DMS53 treated with DMSO at 0.1 percent for 48 hours (cell line): Measurements from ENCODE around the gene EXOC5.

ENCODE experiments used
- DNase-seq: peaks from one replicate; lab custom pipeline; 2025; ENCODE audit not compliant: unreplicated experiment; lab: John Stamatoyannopoulos, UW

EXOC5 gene, protein sequence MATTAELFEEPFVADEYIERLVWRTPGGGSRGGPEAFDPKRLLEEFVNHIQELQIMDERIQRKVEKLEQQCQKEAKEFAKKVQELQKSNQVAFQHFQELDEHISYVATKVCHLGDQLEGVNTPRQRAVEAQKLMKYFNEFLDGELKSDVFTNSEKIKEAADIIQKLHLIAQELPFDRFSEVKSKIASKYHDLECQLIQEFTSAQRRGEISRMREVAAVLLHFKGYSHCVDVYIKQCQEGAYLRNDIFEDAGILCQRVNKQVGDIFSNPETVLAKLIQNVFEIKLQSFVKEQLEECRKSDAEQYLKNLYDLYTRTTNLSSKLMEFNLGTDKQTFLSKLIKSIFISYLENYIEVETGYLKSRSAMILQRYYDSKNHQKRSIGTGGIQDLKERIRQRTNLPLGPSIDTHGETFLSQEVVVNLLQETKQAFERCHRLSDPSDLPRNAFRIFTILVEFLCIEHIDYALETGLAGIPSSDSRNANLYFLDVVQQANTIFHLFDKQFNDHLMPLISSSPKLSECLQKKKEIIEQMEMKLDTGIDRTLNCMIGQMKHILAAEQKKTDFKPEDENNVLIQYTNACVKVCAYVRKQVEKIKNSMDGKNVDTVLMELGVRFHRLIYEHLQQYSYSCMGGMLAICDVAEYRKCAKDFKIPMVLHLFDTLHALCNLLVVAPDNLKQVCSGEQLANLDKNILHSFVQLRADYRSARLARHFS

DNA sequence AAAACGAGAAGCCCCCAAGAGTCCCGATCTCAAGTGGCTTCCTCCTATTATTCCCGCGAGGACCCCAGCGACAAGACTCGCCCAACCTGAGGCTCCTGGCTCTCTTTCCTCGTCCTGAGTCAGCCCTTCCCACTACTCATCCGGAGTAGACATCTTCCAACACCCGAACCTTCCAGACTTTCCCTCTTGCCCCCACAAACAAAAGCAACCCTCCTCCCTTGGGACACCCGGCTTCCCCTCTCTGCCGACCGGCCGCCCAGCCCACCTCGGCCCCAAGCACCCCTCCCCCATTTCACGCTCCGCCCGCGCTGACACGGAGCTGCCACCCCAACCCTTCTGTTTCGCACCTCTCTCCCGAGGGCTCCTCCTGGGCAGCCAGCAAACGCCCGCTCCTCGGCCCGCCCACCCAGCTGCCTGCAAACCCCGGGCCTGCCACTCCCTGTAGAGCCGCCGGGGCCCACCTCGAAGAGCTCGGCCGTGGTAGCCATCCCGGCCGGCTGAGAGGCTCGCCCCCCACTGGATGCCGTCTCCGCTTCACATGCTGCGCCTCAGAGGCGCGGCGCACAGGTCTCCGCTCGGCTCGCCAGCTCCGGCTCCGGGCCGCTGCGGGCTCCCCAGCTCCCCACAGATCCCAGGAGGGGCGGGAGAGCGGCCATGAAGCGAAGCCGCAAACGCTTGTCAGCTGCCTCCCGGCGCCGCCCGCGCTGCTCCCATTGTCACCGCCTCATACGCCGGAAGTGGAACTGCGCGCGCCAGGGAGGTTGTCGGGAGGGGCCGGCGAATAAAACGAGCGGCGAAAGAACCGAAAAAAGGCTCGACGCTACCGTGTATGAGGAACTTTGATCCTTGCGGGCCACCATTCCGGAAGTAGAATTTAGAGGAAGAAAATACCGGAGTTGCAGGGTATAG lies at the start of gene EXOC5, which contains the start of gene AP5M1:
EXOC5 (minus strand) TSS at position 745 of the 909 bp plus-strand sequence; CDS start at position 488, 257 bp downstream.
AP5M1 (plus strand) TSS at position 811 of the 909 bp plus-strand sequence. CDS start 344 bp downstream, outside the sequence.
- DNase-seq = peak; percentile 85

DNA sequence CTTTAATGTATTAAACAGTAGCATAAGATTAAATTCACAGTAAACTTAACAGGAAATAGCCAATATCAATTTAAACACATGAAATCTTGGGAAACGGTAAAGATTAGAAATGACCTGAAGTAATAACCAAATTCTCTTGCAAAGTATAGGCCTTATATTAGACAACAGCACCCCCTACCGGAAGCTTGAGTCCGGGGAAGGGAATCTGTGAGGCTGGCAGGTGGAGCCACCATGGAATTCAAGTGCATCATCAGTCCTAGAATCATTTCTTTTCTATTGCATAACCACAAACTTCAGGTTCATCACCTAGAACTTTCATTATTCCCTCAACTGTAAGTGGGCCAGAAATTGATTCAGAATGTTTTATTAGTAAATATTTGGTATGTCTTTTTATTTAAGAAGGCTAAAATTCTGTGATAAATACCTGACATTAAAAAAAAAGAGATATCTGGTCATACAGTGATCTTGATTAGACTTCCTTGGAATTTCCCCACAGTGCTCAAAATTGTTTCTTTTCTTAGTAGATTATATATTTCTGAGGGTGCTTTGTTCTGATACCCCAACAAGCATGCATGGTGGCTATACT lies 48.6 kb upstream of the EXOC5 start:
- peak; percentile 55 for DNase-seq

DNA sequence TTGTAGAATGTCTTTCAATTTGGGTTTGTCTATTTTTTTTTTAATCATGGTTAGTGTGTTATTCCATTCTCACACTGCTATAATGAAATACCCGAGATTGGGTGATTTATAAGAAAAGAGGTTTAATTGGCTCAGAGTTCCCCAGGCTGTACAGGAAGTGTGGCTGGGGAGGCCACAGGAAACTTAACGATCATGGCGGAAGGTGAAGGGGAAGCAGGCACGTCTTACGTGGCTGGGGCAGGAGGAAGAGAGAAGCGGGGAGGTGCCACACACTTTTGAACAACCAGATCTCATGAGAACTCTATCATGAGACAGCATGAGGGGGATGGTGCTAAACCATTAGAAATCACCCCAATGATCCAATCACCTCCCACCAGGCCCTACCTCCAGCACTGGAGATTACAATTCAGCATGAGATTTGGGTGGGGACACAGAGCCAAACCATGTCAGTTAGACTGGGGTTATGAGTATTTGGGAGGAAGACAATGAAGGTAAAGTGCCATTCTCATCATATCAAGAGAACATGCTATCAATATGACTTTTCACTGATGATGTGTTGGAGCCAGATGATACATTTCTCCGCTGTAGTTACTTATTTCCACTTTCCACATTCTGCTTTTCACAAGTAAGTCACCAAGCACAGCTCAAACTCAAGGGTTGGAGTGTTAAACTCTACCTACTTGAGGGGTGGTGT lies 45.8 kb upstream of the EXOC5 start:
- no peak for DNase-seq

DNA sequence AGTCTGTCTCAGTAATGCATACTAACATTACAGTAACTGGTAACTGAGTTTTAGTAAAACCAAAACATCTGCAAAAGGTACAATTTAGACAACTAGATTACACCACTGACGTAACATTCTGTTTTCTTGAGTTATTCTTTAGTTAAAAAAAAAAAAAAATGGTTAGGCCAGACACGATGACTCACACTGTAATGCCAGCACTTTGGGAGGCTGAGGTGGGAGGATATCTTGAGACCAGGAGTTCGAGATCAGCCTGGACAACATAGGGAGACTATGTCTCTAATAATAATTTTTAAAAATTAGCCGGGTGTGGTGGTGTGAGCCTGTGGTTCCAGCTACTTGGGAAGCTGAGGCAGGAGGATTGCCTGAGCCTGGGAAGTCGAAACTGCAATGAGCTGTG lies 34.2 kb upstream of the EXOC5 start:
- DNase-seq = no peak

DNA sequence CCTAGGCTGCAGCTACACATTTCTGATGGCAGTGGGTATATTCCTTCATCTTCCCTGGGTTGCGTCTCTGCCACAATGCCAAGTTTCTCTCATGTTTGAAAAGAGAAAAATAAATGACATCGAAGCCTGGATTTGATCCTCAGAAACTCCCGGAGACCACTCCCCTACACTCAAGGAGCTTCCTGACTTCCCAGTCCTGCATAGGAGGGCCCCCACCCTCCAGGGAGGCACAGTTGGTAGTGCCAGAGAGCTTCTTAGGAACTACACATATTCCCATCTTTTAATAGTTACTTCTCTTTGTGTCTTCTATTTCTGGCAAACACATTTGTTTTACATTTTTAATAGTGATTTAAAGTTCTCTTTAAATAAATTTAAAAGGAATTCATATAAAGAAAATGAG lies 30.8 kb upstream of the EXOC5 start:
- DNase-seq = no peak

DNA sequence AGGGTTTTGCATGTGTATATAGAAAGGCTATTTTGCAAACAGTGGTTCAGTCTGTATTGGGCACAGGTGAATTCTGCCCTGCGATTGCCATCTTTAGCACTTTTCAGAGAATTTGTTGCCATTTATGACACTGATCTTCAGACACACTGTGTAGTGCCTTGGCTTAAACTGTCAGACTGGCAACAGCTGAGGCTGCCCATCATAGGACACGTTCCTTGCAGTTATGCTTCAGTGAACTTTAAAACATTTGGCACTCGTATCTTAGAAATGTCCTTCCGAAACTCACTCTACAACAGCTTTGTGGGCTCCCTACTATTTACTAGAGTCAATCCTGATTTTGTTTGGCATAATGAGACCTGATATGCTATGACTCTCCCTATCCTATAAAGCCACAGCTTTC lies 29.1 kb upstream of the EXOC5 start:
- no peak for DNase-seq

DNA sequence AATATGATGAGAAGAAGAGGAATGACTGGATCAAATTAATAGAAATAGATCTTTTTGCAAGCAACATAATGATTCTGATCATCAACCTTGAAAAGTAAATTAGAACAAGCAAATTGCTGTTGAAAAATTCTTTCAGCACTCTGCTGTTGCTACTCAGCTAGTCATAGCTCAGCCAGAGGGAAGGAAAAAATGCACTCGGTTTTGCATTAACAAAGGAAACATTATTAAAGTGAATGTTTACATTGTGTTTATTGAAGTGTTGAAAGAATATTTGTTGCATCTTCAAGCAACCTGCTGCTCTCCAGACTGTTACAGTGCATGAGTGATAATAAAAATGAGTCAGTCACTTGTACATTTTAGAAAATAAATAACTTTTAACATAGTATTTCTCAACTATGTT lies 26.5 kb upstream of the EXOC5 start:
- no peak for DNase-seq

DNA sequence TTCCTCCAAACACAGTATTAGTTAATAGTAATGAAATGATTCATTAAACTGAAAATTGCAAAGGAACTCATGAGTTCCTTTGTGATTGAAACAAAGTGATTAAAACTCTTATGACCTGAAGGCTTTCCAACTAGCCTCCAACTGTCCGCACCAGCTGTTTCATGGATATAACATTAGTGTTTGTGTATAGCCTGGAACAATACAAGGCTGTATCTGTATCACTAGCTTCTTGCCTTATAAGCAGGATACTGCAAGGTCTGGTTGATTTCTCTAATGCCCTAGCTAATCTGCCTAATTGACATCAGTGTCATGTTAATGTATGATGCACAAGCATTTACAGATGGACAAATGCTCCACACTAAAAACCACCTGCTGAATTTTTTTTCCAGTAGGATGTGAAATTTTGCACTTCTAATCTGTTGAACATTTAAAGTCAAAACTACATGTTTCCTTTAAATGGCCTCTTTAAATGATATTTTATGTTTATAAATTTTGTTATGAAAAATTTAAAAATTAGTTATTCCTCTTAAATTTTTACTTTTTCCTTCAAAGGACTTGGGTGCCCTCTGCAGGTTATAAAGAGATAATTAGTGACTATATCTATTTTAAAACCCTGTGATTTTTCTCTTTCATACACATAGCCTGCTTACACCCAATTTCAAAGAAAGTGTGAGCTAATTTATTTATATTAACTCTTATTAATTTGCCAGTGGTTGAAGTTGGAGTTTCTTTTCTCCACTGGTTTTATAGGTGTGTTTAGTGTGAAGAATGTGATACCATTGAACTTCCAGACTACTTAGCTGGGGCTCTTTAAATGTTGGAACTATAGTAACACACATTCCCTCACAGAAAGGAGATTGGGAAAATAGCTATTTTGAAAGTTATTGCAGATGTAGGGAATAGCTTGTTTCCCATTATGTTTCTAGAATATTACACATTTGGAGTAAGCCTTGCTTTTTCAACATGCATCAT lies 25.4 kb upstream of the EXOC5 start:
- DNase-seq = no peak

DNA sequence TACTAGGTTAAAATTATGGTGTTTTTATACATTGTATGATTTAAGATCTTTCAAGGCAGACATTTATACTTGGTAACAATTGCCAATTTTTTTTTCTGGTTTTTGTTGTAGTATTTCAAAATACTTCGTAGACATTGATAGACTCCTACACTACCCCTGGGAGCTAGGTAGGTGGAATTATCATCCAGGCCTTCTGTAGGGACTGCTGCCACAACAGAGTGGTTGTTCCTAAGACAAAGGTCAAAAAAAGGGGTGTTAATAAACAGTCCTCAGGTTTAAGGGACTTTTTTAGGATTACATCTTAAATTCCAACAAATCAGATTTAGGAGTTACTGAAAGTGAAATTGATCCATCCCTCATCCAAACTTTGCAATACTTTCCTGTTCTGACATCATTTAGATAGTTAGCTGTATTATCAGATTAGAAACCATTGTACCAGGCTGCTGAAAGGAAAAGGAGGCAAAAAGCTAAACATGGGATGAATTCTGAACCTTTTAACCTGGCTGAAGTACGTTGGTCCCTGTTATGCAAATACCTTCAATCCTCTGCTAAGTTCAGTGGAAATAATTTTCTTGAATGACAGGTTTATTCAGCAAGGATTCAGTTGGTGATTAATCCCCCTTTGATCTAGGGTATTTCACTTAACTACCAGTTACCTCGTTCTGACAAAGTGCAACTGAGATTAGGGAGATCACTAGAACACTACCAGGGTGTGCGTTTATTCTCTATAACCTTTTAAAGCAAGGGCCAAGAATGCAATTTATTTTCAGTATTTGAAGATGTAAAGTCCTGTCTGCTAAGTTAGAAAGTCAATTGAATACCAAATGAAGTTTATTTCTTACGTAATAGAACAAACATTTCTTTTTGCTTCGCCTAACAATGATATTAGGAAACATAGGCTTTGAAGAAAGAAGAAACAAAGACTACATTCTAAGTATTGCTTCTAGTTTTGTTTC lies 23.3 kb upstream of the EXOC5 start:
- DNase-seq = no peak

DNA sequence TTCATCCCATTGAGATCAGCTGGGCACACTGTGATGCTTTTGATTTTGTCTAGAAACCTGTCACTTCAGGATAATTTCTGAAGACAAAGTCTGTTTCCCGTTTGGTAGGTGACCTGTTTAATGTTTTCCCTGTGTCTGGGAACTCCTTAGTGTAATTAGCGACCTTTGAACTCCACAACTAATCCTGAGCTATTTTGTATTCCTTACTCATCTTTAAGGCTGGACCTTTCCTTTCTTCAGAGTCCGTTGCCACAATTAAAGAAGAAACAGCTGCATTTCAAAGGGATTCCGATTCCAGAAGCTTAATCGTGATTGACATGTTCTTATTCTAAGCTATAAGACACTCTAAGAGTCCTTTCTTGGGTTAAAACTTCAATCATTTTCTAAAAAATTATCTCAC lies 22.0 kb upstream of the EXOC5 start:
- DNase-seq = no peak

DNA sequence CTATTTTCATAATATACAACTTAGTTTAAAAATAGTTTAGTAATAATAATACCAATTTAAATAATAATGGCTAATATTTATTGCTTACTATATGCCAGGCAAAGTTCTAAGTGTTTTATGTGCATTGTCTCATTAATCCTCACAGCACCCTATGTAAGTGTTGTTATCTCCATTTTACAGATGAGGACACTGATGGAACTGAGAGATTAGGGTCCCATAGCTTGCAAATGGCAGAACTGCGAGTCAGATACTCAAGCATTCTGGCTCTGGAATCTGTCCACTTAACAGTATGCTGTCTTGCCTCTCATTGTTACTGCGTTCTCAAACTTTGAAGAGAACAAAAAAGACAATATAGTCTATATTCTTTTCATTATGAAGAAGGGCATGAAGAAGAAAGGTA lies 19.0 kb upstream of the EXOC5 start:
- no peak for DNase-seq

DNA sequence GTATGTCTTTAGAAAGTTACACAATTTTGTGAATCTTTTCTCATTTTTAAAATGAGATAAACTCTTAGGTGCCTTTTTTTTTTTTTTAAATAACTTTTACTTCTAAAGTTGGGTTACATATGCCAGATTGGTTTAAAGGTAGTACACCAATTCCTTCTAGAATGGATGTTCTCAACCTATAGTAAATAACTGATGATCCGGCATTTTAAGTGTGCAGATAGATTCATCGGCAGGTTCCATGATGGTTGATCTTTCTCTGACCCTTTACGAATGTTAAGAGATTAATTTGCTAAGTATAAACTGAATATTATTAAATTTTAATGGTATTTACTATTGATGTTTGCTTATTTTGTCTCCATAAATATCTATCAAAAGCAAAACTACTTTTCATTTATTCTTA lies 8.4 kb upstream of the EXOC5 start:
- DNase-seq = no peak

DNA sequence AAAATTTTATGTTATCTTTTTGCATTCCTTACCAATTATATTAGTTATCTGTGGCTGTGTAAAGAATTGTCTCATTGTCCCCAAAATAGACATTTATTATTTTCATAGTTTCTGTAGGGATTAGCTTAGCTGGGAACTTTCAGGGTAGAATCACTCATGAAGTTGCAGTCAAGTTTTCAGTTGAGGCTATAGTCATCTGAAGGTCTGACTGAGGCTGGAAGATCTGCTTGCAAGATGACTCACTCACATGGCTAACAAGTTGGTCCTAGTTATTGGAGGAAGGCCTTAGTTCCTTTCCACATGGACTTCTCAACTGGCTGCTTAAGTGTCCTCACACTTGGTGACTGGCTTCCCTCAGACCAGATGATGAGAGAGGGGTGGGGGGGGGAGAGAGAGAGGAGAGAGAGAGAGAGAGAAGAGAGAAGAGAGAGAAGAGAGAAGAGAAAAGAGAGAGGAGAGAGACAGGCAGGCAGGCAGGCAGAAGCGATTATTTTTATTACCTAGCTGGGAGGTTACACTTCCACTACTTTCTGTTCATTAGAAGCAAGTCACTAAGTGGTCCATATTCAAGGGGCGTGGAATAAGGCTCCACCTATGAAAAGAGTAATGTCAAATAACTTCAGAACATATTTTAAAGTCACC lies 6.4 kb upstream of the EXOC5 start:
- DNase-seq = no peak

DNA sequence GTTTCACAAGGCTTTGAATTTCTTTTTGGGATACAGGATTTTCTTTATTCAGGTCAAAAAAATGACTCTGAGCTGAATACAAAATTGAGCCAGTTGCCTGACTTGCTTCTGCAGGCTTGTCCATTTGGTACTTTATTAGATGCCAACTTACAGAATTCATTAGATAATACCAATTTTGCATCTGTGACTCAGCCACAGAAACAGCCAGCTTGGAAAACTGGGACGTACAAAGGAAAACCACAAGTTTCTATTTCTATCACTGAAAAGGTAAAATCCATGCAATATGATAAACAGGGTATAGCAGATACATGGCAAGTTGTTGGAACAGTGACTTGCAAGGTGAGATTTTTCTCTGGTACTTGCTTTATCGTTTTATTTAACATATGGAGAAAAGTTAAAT lies 5.8 kb upstream of the EXOC5 start:
- no peak for DNase-seq

DNA sequence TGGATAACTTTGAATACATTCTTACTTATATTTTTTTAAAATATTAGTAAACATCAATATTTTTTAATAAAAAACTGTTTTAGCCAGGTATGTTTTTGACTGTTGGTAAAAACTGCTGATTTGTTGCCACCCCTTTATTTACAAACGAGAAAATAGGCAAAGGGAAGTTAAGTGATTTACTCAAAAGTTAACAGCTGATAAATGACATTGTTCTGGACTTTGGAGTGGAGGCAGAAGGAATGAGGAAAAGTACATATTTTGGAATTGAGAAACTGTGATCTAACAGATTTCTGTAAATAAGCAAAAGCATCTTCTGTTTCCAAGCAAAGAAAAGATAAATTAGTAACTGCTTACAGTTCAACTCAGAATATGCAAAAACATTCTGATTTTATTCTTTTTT lies 4.5 kb upstream of the EXOC5 start:
- DNase-seq = no peak

DNA sequence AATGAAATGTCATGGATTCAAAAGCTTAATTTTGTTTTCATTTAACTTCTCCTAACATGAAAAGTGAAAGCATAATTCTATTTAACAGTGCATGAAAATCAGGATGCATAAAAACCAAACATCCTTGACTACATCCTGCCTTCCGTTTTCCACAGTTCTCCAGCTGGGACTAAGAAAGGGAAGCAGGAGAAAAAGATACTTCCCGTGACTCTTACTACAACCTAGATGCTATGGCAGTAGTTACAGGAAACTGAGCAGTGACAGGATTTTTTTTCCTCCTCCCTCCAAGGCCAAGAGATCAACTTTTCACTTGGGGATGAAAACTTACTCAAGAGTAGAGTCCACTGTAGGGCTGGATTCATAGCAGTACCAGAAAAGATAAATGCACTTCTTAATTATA lies 2.6 kb downstream of the EXOC5 start:
- DNase-seq = no peak

DNA sequence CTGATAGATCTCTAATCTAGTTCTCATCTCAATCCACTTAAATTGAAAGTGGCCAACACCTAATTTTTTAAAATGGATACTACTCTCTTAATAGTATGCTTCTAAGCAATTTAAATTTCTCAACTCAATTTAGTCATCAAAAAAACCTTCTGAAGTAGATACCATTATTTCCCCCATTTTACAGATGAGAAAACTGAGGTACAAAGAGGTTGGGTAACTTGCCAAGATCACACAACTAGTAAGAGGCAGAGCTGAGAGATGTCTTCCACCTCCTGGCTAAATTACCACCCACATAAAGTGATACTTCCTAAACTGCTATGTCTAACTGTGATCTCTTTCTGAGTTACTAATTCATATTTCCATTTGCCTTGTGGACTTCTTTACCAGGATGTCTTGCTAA lies 6.6 kb downstream of the EXOC5 start:
- no peak for DNase-seq

DNA sequence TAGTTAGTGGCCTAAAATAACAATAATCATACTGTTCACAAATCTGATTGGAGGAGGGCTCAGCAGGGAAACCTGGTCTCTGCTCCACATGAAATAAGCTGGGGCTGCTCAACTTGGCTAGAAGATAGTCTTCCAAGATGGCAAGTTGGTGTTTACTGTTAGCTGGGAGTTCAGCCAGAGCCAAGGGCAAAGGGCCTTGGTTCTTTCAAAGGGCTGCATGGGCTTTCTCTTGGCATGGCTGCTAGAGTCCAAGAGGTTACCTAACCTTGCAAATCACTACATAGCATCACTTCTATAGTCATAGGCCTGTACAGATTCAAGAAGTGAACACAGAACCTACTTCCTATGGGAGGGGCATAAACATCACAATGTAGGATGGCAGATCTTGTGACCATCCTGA lies 7.1 kb downstream of the EXOC5 start:
- no peak for DNase-seq
